Stimulated activated CD8-positive, alpha-beta memory T cell treated with anti-CD3 and anti-CD28 coated beads, Interleukin-15, amount 100 ng/mL, for 48 hours (primary cell): ENCODE data around the gene VPS25.
"Not testable (repeated sequence)": the region's sequence is repeated elsewhere in the genome, so short reads cannot be mapped to it uniquely, and the experiment has no call there.

Experiments
- DNase-seq, 2 donors: peaks; one replicate each; pipeline ENCODE4 v3.0.0-alpha.2; 2020; ENCODE audit warnings: low read depth in 2 of 2

Gene VPS25

DNA sequence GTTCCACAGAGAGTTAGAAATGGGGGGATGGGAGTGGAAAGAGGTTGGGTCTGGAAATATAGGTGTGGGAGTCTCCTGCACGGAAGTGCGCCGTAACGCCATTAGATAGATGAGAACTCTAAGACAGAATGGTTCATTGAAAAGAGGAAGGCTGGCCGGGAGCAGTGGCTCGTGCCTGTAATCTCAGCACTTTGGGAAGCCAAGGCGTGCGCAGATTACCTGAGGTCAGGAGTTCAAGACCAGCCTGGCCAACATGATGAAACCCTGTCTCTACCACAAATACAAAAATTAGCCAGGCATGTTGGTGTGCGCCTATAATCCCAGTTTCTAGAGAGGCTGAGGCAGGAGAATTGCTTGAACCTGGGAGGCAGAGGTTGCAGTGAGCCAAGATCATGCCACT is 5.2 kb upstream of the VPS25 start:
- DNase-seq: not testable (repeated sequence)

DNA sequence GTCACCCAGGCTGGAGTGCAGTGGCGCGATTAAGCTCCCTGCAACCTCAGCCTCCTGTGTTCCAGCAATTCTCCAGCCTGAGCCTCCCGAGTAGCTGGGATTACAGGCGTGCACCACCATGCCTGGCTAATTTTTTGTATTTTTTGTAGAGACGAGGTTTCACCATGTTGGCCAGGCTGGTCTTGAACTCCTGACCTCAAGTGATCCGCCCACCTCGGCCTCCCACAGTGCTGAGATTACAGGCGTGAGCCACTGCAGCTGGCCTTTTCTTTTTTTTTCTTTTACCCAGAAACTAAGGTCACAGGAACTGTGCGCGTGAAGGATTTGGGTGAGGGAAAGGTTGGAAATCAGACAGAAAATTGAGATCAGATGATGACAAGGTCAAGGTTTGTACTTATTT is 3.3 kb upstream of the VPS25 start:
- not testable (repeated sequence) for DNase-seq

DNA sequence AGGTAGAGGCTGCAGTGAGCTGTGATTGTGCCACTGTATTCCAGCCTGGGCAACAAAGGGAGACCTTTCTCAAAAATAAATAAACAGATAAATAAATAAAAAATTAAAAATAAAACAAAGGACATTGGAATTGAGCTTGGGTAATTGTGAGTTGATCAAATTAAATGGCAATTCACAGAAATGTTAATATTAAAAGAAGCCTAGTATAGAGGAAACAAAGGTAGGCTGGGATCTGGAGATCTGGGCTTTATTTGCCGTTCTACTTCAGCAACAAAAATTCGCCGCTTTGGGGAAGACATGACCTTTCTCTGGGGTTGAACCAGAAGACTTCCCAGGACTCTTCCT is 332 bp upstream of the VPS25 start:
- no peak for DNase-seq

DNA sequence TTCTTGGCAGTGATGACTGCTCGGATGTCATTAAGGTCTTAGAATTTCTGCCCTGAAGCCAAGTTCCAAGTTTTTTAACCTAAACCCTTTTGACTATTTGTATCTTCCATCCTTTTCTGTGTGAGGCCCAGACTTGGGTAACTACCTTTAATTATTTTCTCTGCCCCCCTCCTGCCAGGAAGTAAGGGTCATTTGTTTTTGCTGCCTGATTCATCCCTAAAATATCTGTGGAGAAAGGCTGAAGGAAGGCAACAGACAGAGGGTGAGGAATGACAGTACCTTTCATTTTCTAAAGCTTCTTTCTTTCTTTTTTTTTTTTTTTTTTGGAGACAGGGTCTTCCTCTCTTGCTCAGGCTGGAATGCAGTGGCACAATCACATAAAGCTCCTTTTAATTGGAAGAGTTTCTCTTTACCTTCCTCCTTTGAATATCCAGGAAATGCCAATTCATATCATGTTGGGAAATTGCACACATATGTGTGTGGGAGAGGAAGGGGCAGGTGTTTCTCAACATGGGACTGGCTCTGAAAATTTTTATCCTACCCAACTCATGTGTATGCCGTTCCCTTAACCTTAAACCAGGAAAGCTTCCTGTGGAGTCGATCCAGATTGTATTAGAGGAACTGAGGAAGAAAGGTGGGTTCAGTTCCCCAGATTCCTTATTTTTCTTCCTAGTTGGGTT is 957 bp downstream of the VPS25 start:
- DNase-seq: no peak

DNA sequence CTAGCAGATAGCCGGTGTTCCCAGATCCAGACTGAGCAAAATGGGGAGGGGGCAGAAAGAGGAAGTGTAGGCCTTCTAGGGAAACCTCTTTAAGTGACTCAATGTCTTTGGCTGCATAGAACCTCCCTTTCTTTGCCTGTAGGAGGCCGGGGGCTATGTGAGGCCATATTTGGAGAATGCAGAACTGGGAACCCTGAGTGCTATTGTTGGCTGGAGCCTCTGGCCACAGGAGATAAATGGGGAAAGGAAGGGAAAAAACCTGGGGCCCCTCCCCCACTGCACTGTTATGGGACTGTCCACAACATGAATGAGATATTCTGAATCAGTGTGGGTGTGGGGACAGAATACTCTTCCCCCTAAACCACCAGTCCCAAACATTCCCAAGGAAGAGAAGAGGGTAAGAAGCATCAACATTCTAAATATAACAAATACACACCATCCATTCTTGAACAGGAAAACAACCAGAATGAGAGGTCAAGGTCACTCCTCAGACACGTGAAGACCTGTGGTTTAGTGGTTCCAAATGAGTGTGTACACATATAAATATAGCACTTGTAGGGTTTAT is 2.4 kb downstream of the VPS25 start:
- no peak for DNase-seq

DNA sequence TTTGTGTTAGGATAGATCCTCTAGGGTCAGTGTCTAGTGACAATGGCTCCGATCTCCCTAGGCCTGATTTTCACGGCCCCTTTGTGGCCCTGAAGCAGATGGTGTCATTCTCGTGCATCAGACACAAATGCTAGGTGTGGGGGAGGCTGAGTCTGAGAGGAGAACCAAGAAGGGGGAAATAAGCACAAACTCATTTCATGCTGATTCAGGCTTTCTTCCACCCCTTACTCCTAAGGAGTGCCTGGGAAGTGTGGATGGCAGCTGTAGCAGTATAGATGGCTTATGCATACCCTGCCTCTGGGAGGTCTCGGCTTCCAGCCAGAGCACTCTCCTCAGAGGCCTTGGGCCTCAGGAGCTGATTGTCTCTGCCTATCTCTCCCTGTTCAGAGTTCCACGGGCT is 5.3 kb downstream of the VPS25 start:
- DNase-seq: no peak

DNA sequence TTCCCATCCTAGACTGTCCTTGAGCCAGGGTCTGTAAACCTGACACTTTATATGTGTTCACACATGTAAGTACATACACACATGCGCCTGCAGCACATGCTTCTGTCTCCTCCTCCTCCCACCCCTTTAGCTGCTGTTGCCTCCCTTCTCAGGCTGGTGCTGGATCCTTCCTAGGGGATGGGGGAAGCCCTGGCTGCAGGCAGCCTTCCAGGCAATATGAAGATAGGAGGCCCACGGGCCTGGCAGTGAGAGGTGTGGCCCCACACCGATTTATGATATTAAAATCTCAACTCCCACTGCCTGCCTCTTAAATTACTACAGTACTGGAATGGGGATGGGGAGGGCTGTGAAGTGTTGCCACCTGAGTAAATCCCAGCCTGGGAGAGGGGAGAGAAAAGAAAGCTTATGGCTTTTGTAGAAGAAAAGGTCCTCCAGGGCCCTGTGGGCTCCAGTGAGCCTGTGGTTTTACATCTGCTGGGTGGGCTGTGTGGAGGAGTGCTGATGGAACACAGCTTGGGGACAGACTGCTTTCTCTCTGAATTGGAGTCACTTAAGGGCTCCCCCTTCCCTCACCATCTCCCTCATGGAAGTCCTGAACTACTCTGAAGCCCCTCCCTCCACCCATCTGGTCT is 6.2 kb downstream of the VPS25 start:
- DNase-seq: no peak

DNA sequence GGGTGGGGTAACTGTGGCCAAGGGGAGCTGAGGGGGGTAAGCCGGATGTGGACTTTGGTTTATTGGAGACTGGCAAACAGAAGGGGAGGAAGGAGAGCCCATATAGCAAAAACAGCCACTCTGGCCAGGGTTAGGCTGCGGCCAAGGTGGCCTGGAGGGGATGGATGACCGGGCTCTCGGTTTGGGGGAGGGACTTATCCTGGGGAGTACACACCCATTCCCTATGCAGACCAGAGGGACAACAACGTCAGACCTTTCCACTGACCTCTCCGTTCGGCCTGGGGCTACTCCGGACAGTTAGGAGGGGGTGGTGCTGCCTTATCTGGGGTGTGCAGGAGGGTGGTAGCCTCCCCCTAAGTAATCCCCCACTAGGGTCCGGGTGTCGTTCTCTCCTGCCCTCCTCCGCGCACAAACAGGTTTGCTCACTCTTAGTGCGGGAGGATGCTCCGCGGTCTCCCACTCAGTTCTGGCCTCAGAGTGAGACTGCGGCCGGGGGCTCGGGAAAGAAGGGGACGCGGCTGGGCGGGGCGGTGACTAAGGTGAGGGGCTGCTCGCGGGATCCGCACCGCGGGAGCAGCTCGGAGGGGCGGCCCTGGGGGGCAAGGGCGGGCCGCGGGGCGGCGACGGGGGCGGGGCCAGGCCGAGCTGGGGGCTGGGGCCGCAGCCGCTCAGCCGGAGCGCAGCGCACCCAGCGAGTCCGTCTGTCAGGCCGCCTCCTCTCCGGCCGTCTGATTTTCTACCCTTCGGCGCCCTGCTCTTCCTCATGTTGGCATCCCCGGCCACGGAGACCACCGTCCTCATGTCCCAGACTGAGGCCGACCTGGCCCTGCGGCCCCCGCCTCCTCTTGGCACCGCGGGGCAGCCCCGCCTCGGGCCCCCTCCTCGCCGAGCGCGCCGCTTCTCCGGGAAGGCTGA is 6.9 kb downstream of the VPS25 start, which contains the start of gene WNK4:
Gene WNK4 (plus strand): TSS at position 675 of the 915 bp plus-strand sequence. CDS start 89 bp downstream, at position 764.
- DNase-seq: no peak

DNA sequence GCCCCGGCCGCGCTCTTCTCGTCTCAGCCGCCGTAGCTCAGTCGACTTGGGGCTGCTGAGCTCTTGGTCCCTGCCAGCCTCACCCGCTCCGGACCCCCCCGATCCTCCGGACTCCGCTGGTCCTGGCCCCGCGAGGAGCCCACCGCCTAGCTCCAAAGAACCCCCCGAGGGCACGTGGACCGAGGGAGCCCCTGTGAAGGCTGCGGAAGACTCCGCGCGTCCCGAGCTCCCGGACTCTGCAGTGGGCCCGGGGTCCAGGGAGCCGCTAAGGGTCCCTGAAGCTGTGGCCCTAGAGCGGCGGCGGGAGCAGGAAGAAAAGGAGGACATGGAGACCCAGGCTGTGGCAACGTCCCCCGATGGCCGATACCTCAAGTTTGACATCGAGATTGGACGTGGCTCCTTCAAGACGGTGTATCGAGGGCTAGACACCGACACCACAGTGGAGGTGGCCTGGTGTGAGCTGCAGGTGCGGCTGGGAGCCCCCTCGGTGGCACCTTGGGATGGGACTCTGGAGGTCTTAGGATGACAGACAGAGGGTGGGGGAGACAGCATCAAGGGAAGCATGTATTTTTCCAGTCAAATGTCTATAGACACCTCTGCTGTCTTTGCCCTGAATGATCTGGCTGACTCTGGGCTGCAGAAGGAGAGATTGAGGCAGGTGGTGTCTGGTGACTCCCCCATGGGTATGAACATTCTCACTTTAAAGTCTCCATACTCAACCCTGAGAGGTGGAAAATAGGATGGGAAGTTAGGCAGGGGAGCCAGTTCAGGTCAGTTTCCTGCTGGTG is 7.8 kb downstream of the VPS25 start:
- DNase-seq: no peak

DNA sequence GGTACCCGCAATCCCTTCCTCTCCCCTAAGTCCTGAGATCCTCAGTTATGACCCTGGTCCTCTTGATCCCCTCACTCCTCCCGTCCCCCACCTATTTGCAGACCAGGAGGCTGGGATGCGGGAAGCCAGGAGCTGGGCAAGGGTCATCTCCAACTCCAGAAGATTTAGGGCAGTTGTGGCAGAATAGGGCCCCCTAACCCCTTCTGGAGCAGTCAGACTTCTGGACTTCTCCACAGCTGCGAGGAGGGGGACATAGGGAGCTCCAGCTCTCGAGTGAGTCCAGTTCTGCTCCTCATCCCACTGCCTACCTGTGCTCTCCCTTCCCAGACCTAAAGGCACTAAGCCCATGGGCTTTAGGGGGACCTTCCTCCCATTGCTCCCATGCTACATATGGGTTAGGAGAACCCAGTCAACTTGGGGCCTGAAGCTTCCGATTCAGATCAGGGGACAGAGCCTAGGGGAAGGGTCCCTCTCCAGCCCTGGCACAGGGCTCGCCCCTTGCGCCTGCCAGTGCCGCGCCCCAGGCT is 8.5 kb downstream of the VPS25 start:
- DNase-seq: no peak

DNA sequence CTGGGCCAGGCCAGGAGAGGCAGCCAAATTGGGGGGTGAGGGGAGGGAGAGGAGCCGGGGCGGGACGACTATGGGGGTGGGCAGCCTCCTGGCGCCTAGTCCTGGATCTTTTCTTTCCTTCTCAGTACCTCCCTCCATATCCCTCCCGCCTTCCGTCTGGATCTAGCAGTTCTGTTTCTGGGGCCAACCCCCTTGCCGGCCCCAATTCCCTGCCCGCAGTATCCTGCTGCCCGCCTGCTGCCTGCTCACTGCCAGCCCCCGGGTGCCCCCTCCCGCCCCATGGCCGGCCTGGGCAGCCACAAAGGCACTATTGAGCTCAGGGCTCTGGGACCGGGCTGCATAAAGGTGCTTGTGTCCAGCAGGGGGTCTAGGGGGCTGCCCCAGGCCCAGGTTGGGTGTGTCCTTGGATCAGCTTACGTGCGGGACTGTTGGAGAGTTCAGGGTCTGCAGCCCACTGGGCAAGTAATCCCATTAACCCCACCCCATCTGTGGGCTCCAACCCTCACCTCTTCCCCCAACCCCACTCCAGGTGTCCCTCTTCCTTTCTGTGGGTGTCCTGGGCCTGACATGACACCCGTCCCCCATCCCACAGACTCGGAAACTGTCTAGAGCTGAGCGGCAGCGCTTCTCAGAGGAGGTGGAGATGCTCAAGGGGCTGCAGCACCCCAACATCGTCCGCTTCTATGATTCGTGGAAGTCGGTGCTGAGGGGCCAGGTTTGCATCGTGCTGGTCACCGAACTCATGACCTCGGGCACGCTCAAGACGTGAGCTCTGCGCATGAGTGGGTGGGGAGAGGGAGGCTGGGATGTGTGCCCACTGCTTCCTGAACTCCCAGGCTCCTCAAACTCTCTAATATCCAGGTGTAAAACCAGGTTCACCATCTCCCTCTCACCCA is 9.2 kb downstream of the VPS25 start:
- no peak for DNase-seq

DNA sequence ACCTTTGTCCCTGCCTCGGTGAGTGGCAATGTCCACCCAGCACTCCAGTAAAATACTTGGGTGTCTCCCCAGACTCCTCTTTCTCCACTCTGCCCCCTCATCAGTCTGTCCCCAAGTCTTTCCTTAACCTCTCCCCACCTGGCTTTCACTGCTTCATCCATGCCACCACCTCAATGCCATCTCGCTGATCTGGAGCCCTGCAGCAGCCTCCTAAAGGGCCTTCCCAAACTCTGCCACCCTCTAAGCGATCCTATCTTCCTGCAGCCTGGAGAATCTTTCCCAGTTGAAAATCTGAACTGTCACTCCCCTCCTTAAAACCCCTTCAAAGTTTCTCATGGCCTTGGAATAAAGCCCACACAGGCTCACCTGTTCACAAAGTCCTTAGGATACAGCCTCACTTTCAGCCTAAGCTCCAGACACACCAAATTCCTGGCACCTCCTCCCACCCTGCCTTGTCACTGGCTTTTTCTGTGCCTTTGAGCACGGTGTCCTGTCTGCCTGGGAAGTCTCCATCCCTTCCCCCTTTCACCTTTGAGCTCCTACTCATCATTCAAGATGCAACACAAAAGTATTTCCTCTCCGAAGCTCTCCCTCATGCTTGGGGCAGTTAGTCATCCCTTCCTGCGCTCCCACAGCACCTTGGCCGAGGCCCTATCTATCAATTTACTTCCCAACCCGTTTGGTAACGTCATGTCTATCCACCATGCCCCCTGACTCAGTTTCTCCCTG is 10.0 kb downstream of the VPS25 start:
- DNase-seq: no peak

DNA sequence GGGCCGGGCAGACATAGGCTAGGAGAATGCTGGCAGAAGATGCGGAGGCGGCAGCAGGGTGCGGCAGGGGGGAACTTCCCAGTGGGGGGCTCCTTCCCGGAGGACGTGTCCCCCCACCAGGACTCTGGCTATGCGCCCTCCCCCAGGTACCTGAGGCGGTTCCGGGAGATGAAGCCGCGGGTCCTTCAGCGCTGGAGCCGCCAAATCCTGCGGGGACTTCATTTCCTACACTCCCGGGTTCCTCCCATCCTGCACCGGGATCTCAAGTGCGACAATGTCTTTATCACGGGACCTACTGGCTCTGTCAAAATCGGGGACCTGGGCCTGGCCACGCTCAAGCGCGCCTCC is 10.5 kb downstream of the VPS25 start:
- DNase-seq: no peak

DNA sequence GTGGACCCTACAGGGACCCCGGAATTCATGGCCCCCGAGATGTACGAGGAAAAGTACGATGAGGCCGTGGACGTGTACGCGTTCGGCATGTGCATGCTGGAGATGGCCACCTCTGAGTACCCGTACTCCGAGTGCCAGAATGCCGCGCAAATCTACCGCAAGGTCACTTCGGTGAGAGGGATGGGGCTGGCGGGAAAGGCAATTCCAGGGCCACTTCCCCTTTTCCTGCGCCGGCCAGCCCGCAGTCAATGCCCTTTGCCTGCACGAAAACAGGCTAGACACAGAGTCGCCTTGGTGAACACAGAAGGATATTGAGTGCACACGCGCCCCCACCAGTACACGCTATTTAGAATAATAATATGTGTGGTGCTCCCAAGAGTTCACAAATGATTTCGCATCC is 11.2 kb downstream of the VPS25 start:
- no peak for DNase-seq

DNA sequence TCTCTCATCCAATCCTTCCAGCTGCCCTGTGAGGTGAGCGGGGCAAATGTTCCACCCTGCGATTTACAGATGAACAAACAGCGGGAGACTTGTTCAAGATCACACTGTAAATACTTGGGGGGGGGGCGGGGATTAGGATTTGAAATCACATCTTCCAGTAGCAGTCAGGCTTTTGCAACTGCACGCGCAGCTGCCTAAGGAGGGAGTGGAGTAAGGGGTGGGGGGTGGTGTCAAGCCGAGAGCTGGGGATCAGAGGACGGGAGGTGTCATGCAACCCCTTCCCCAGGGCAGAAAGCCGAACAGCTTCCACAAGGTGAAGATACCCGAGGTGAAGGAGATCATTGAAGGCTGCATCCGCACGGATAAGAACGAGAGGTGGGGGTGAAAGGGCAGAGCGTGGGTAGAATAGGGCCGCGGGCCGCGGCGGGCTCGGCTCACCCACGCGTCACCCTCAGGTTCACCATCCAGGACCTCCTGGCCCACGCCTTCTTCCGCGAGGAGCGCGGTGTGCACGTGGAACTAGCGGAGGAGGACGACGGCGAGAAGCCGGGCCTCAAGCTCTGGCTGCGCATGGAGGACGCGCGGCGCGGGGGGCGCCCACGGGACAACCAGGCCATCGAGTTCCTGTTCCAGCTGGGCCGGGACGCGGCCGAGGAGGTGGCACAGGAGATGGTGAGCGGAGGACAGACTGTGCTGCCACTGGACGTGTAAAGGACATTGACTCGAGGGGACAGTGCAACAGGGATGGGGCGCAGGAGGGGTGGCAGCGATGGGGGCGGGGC is 11.8 kb downstream of the VPS25 start:
- DNase-seq: no peak

DNA sequence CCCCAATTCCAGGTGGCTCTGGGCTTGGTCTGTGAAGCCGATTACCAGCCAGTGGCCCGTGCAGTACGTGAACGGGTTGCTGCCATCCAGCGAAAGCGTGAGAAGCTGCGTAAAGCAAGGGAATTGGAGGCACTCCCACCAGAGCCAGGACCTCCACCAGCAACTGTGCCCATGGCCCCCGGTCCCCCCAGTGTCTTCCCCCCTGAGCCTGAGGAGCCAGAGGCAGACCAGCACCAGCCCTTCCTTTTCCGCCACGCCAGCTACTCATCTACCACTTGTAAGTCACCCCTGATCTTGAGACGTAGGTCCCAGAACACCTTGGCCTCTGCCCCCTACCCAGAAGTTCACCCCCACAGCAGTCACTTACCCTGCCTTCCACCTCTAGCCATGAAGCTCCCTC is 14.0 kb downstream of the VPS25 start:
- DNase-seq: no peak

DNA sequence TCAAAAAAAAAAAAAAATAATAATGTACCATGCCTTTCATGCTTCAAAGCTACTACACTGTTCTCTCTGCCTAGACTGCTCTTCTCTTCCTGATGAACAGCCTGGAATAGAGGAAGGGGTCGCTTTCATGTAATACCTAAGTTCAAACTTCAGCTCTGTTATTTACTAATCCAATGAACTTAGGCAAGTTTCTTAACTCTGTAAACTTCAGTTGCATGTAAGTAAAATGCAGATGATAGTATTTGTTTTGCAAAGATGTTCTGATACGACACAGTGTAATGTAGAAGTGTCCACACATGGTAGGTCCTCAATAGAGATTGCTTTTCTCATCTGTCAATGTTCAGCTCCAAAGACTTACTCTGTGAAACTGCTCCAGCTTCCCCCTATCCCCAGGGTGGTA is 18.7 kb downstream of the VPS25 start:
- DNase-seq: no peak

DNA sequence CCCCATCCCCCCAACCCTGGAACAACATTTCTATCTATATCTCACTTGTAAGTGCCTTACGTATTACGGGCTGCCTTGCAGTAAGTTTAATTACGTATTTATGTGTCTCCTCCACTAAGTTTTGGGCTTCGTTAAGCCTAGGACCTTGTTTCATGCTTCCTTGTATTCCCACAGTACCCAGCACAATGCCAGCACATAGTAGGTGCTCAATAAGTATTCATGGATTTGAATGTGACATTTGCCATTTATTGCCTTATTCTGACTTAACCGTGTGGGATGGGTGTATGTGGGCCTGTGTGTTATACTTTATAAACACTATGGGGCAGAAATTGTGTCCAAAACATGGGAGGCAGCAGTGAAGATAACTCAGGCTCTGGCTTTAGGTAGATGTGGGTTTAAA is 19.3 kb downstream of the VPS25 start:
- DNase-seq: no peak

DNA sequence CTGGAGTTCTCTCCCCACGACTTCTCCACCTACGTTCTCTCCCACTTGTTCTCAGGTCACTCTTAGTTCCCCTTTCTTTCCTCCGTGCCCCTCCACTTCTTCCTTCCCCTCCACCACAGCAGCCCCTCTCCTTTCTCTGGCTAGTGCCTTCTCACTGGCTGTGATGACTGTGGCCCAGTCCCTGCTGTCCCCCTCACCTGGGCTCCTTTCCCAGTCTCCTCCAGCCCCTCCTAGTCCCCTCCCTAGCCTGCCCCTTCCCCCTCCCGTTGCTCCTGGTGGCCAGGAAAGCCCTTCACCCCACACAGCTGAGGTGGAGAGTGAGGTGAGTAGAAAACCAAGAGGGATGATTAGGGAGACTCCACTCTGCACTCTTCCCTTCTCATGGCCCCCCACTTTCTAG is 21.8 kb downstream of the VPS25 start:
- DNase-seq: no peak
